Liver (tissue), 9 donors: ENCODE results near the gene PHF12. TPM values are rescaled to one million over a fixed set of nuclear protein-coding genes. Genes with fewer than 3 reads are reported as not detected.

ENCODE experiments used
- DNase-seq: peaks from one replicate; pipeline ENCODE4 v3.0.0-alpha.2; 2017; ENCODE audit warnings: low spot score
- H3K27ac ChIP-seq, 2 donors: one replicate each; pipeline ENCODE4 v1.7.0; 2013; ENCODE audit warnings: inconsistent platforms in 2 of 2, low read length in 2 of 2, control low read depth in 1 of 2, low read depth in 1 of 2, mild to moderate bottlenecking in 1 of 2
- H3K27me3 ChIP-seq, 4 donors: one replicate each; pipeline versions ENCODE4 v1.6.1 to v1.7.0; 2013; ENCODE audit warnings: low read length in 3 of 4, inconsistent platforms in 1 of 4, mild to moderate bottlenecking in 1 of 4, moderate library complexity in 1 of 4; ENCODE audit not compliant: control insufficient read depth in 4 of 4, insufficient read depth in 4 of 4
- H3K36me3 ChIP-seq, 4 donors: one replicate each; pipeline versions ENCODE4 v1.6.1 to v1.7.0; 2013; ENCODE audit warnings: low read length in 3 of 4, mild to moderate bottlenecking in 3 of 4, low read depth in 1 of 4, moderate library complexity in 1 of 4; ENCODE audit not compliant: control insufficient read depth in 4 of 4, insufficient read depth in 3 of 4
- H3K4me1 ChIP-seq, 4 donors: one replicate each; pipeline versions ENCODE4 v1.6.1 to v1.7.0; 2013; ENCODE audit warnings: low read length in 3 of 4, mild to moderate bottlenecking in 3 of 4, moderate library complexity in 1 of 4; ENCODE audit not compliant: control insufficient read depth in 4 of 4, insufficient read depth in 4 of 4
- H3K4me3 ChIP-seq, 3 donors: one replicate each; pipeline versions ENCODE4 v1.6.1 to v1.7.0; 2013; ENCODE audit warnings: low read length in 3 of 3, control low read depth in 1 of 3, low read depth in 1 of 3, mild to moderate bottlenecking in 1 of 3
- H3K9ac ChIP-seq, 2 donors: one replicate each; pipeline ENCODE4 v1.7.0; 2013; ENCODE audit warnings: low read length in 2 of 2, mild to moderate bottlenecking in 2 of 2, moderate library complexity in 2 of 2, control low read depth in 1 of 2, low read depth in 1 of 2
- H3K9me3 ChIP-seq, 4 donors: one replicate each; pipeline versions ENCODE4 v1.6.1 to v1.7.0; 2013; ENCODE audit warnings: low read length in 3 of 4; ENCODE audit not compliant: control insufficient read depth in 4 of 4
- ATF3 ChIP-seq: IDR thresholded peaks from 2 replicates; pipeline ENCODE4 v1.6.1; 2016; ENCODE audit warnings: antibody characterized with exemption
- CTCF ChIP-seq: fragments of 150-350 bp; IDR thresholded peaks from 2 replicates; pipeline ENCODE4 v1.5.1; 2017; ENCODE audit warnings: improper control_type of control experiment, low read depth, low read length; ENCODE audit not compliant: missing input control
- EGR1 ChIP-seq, 2 donors: IDR thresholded peaks; 2 replicates each; pipeline ENCODE4 v1.6.1; 2016 to 2018; ENCODE audit warnings: antibody characterized with exemption in 2 of 2, low read depth in 2 of 2
- FOXA1 ChIP-seq: IDR thresholded peaks from 2 replicates; pipeline ENCODE4 v1.6.1; 2016; ENCODE audit warnings: antibody characterized with exemption
- GABPA ChIP-seq, 2 donors: IDR thresholded peaks in 1 of 2; conservative IDR thresholded peaks in 1 of 2; 2 replicates each; pipeline ENCODE4 v1.6.1; 2016; ENCODE audit warnings: antibody characterized with exemption in 2 of 2, mild to moderate bottlenecking in 1 of 2, moderate library complexity in 1 of 2
- HNF4A ChIP-seq, 2 donors: conservative IDR thresholded peaks; 2 replicates each; pipeline ENCODE4 v1.6.1; 2016; ENCODE audit warnings: antibody characterized with exemption in 2 of 2, mild to moderate bottlenecking in 2 of 2
- RAD21 ChIP-seq, 2 donors: IDR thresholded peaks; 2 replicates each; pipeline ENCODE4 v1.6.1; 2016; ENCODE audit warnings: antibody characterized with exemption in 2 of 2, mild to moderate bottlenecking in 2 of 2
- RXRA ChIP-seq, 2 donors: IDR thresholded peaks; 2 replicates each; pipeline ENCODE4 v1.6.1; 2017 to 2018; ENCODE audit warnings: antibody characterized with exemption in 2 of 2, mild to moderate bottlenecking in 1 of 2
- SP1 ChIP-seq: IDR thresholded peaks from 2 replicates; pipeline ENCODE4 v1.6.1; 2018; ENCODE audit warnings: antibody characterized with exemption, mild to moderate bottlenecking
- WGBS: extraction: QIAGEN DNeasy Blood & Tissue Kit; methylation state at CpG from one replicate; pipeline ENCODE4 v1.1.7; 2013; 5-methylcytosine and 5-hydroxymethylcytosine counted together
- polyA plus RNA-seq, 2 donors: library from polyadenylated mRNA; stranded (reverse) in 1 of 2; unstranded in 1 of 2; fragments of 200-250 nt in 1 of 2; fragments of >200 nt in 1 of 2; fragmentation: Nextera tagmentation in 1 of 2; extraction: Ambion mirVana in 1 of 2; gene quantifications; one replicate each; pipeline versions ENCODE4 v1.2.1 to v1.2.3, GENCODE V29; 2013 to 2015
- total RNA-seq, 2 donors: library from RNA; depleted of rRNA; stranded (reverse); fragments of >200 nt; gene quantifications; one replicate each; pipeline ENCODE4 v1.2.3, GENCODE V29; 2014
- donor health status: healthy.
- donor health status: healthy.
- donor health status: healthy.
- donor health status: healthy.
- donor health status: healthy.

Gene PHF12
- total and polyA plus RNA-seq, 4 donors = 4.3 to 21.3 (median 11.7) TPM

- WGBS = 6% methylated on average over 62 of the region's 62 CpGs
- peak overlapping the region in 1 of 2 donors; percentile 28 for H3K9ac ChIP-seq
- H3K27ac ChIP-seq = peak overlapping the region; percentile 83 to 84
- H3K27me3 ChIP-seq = no peaks in the 10 kb centered on the region
- peak overlapping the region; percentile 56 to 79 (median 76) for H3K4me3 ChIP-seq
- H3K9me3 ChIP-seq = no peaks in the 10 kb centered on the region
- peaks cover under 1 to 11% (median 8%) of the 10 kb centered on the region in 4 donors for H3K36me3 ChIP-seq
- H3K4me1 ChIP-seq = peaks cover 8 to 25% (median 18%) of the 10 kb centered on the region in 4 donors
- DNase-seq = peak; percentile 62
- no peak for TF ChIP-seq ATF3
- TF ChIP-seq RXRA (IDR thresholded peaks at IDR 0.05) = peak; percentile 21 to 24
These were observed 49.2 kb downstream of the PHF12 start for GRCh38 chr17:28901866-28902818.

GRCh38 chr17:28900986-28901726 is 50.2 kb downstream of the PHF12 start:
- Histone ChIP-seq H3K4me3 (no peak overlapping the region), H3K9ac (no peak overlapping the region), H3K27me3 (no peaks in the 10 kb centered on the region), H3K27ac (no peak overlapping the region), H3K4me1 (peaks cover 8 to 28% (median 21%) of the 10 kb centered on the region in 4 donors), H3K36me3 (peaks cover 0 to 4% (median under 1%) of the 10 kb centered on the region in 4 donors), H3K9me3 (no peaks in the 10 kb centered on the region)
- TF ChIP-seq EGR1 (IDR thresholded peaks at IDR 0.05; ENCODE audit: low read depth in 2 of 2) = no peak
- TF ChIP-seq GABPA (IDR thresholded peaks at IDR 0.05 in 1 of 2, conservative IDR thresholded peaks at IDR 0.05 in 1 of 2) = no peak
- TF ChIP-seq HNF4A (conservative IDR thresholded peaks at IDR 0.05) = peak in 1 of 2 donors; percentile 4
- no peak for TF ChIP-seq FOXA1
- DNase-seq = no peak
- WGBS = 91% methylated on average over 24 of the region's 24 CpGs

GRCh38 chr17:28899212-28899815 is 52.0 kb downstream of the PHF12 start:
- 96% methylated on average over 5 of the region's 5 CpGs for WGBS
- peaks cover 11 to 34% (median 25%) of the 10 kb centered on the region in 4 donors for H3K4me1 ChIP-seq
- no peaks in the 10 kb centered on the region for H3K27me3 ChIP-seq
- no peak overlapping the region for H3K27ac ChIP-seq
- H3K4me3 ChIP-seq = no peak overlapping the region
- no peak overlapping the region for H3K9ac ChIP-seq
- H3K36me3 ChIP-seq = peaks cover 0 to 3% (median 0%) of the 10 kb centered on the region in 4 donors
- no peaks in the 10 kb centered on the region for H3K9me3 ChIP-seq
- DNase-seq = no peak
- TF ChIP-seq ATF3 = no peak
- no peak for TF ChIP-seq GABPA (IDR thresholded peaks at IDR 0.05 in 1 of 2, conservative IDR thresholded peaks at IDR 0.05 in 1 of 2)
- no peak for TF ChIP-seq RAD21 (IDR thresholded peaks at IDR 0.05)
- TF ChIP-seq SP1 = no peak
- TF ChIP-seq CTCF = no peak
- no peak for TF ChIP-seq HNF4A (conservative IDR thresholded peaks at IDR 0.05)
